Endometrial microvascular endothelial cells (primary cell): ENCODE data around the gene USP35. TPM values are rescaled to one million over a fixed set of nuclear protein-coding genes. Genes with fewer than 3 reads are reported as not detected.

ENCODE experiments used
- in situ Hi-C: cut with HindIII; loops from 2 replicates; pipeline ENCODE4 v1.10.0; 2017; ENCODE audit warnings: low sequenced_read_pairs, low pct_unique_long_range_greater_than_20kb; ENCODE audit errors: inconsistent ontology term
- total RNA-seq: library from RNA; depleted of rRNA; stranded (reverse); fragments of >200 nt; gene quantifications from one replicate; pipeline ENCODE4 v1.2.3, GENCODE V29; 2015; ENCODE audit errors: inconsistent ontology term

Gene USP35
- total RNA-seq, 1 donor from 2014 or later: 7.9 TPM

DNA sequence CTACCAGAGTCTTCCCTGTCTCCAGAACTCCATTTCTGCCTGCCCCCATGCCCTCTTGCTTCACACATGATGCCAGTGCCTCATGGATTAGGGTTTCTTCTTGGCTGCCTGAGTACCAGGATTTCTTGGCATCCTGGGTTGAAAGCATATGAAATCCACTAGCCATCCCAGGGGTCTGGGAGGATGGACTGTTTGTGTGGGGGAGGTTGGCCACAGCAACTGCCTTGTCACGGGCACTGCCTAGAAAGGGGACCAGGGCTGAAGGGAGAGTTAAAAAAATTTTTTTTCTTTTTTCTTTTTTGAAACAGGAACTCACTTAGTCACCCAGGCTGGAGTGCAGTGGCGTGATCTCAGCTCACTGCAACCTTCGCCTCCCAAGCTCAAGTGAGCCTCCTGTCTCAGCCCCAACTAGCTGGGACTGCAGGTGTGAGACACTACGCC is 4.2 kb downstream of the USP35 start:
- in situ Hi-C loops: no loop called here

DNA sequence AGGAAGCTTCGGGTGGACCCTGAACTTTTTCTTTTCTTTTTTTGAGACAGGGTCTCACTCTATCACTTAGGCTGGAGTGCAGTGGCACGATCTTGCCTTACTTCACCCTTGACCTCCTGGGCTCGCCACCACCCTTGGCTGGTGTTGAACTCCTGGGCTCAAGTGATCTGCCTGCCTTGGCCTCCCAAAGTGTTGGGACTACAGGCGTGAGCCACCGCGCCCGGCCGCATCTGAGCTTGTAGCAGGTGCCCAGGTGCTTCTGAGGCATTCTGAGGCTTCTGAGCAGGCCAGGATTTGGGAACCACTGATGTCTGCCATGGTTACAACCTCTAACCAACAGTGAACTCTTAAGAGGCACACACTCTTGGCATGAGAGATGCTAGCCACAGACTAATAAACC is 5.1 kb downstream of the USP35 start:
- in situ Hi-C loops: no loop called here

DNA sequence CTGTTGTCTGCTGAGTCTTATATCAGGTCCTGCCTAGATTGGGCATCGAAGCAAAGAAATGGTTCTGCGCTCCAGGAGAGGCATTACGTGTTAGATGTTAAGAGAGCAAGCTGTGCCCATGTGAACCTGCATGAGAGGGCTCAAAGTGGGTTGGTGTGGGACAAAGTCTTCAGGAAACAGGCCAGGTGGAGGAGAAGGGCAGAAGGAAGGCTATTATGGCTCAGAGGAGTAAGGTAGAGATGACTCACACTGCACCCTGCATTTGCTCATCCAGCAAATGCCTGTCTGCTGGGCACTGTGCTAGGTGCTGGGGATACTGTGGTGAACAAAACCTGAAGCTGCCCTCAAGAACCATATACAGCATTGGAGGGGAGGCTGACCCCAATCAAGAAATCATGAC is 5.8 kb downstream of the USP35 start:
- in situ Hi-C loops: no loop called here

DNA sequence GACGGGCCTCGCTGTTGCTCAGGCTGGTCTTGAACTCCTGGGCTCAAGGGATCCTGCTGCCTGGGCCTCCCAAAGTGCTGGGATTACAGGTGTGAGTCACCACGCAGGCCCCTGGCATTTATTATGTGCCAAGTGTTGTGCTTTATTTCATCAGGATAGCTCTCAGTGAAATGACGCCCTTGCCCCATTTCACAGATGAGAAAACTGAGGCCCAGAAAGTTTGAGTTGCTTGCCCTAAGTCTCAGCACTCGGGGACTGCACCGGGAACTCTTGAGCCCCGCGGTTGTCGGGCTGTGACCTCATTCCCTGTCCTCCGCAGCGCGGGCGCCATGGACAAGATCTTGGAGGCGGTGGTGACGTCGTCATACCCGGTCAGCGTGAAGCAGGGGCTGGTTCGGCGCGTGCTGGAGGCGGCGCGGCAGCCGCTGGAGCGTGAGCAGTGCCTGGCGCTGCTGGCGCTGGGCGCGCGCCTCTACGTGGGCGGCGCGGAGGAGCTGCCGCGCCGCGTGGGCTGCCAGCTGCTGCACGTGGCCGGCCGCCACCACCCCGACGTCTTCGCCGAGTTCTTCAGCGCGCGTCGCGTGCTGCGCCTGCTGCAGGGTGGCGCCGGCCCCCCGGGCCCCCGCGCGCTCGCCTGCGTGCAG is 7.3 kb downstream of the USP35 start:
- in situ Hi-C loops: no loop called here

DNA sequence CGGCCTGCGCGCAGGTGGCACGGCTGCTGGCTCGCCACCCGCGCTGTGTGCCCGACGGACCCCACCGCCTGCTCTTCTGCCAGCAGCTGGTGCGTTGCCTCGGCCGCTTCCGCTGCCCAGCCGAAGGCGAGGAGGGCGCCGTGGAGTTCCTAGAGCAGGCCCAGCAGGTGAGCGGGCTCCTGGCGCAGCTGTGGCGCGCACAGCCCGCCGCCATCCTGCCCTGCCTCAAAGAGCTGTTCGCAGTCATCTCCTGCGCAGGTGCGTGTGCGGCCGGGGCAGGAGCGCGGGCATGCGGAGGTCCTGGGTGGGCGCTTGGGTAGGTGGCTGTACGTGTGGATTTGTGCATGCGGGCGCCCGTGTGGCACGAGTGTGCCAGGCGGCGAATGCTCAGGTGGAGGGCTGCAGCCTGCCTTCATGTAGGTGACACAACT is 8.0 kb downstream of the USP35 start:
- in situ Hi-C loops: no loop called here

DNA sequence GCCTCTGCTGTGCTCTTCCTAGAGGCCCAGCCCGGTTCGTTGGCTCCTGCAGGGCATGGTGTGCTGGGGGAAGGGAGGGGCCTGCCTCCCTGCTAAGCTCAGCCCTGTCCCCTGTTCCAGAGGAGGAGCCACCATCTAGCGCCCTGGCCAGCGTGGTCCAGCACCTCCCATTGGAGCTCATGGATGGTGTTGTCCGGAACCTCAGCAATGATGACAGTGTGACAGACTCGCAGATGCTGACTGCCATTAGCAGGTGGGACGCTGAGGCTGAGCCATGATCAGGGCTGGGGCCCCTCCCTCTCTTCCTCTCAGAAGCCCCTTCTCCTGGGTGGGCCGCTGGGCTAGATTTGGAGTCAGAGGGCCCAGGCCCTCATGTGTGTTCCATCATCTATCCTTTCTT is 9.1 kb downstream of the USP35 start:
- in situ Hi-C loops: no loop called here

DNA sequence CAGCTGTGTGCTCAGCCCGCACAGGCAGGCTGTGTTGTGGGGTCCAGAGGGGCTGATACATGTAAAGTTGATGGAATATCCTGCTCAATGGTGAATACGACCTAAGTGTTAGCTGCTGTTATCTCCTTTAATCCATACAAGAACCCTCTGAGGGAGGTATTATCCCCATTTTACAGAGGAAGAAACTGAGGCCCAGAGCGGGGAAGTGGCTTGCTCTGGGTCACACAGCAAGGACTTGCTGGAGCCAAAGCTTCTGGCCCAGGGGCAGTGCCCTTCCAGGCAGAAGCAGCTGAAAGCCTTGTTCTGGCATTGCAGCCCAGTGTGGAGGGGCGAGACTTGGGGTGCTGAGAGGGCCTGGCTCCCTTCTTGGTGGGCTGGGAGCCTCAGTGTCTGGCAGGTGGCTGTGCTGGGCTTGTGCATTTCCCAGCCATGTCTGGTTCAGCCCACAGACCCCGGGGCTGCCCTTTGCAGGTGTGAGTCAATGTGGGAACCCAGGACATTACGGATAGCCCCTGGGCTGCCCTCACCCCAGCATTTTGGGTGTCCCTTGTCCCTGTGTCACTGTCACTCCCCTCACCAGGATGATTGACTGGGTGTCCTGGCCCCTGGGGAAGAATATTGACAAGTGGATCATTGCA is 10.4 kb downstream of the USP35 start:
- in situ Hi-C loops: no loop called here

DNA sequence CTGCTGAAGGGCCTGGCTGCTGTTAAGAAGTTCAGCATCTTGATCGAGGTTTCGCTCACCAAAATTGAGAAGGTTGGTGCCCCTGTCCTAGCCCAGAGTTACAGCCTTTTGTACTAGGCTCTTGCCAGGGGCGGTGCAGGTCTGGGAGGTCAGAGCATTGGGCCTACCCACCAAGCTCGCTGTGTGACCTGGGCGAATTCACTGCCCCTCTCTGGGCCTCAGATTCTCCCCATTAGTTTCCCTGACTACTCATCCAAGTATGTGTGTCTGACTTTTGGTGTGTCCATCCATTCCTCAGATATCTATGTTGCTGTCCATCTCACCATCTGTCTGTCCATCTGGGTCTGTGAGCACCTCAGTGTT is 10.9 kb downstream of the USP35 start:
- in situ Hi-C loops: no loop called here

DNA sequence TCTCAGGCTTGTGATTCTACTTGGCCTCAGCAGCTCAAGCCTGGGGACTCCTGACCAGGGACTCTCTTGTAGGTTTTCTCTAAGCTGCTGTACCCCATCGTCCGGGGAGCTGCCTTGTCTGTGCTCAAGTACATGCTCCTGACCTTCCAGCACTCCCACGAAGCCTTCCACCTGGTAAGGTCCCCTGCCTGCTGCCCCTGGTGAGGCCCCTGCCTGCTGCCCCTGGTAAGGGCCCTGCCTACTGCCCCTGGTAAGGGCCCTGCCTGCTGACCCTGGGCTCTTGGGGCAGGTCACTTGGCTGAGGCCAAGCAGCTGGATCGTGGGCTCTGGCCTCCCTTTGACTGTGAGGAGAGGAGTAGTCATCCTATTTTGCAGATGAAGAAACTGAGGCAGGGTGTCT is 11.3 kb downstream of the USP35 start:
- in situ Hi-C loops: no loop called here

DNA sequence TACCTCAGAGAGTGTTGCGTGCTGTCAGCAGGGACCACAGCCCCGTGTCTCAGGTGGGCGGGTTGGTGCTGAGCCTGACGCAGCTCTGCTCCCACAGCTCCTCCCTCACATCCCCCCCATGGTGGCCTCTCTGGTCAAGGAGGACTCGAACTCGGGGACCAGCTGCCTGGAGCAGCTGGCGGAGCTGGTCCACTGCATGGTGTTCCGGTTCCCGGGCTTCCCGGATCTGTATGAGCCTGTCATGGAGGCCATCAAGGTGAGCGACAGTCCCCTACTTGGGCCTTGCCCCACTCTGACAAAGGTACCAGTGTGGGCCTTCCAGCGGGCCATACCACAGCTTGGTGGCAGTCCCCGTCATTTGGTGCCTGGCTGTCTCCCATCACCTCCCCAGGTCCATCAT is 11.8 kb downstream of the USP35 start:
- in situ Hi-C loops: no loop called here

DNA sequence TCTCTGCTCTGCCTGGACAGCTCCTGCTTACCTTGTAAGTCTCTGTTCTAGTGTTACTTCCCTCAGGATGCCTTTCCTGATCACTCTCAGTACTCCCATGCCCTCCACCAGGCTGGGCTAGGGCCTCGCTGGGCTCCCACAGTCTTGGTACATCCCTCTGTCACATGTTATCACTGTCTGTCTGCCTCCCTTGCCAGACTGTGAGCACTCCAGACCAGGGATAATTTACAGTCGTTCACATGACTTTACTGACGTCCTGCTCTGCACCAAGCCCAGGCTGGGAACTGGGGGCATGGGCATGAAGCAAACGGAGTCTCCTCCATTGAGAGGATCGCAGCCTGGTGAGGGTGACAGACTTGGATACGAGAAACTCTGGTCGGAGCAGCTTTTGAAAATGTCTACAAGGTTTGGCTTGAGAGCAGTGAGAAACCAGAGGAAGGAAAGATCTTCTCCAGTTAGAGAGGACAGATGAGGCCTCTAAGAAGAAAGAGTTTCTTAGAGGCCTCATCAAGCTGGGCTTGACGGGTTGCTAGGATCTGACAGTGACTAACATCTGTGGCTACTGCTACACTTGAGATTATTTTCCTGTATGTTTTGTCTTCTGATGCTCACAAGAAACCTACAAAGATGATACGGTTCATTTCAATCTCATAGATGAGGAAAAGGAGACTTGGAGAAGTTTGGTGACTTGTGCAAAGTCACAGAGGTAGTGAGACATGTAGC is 12.5 kb downstream of the USP35 start:
- in situ Hi-C loops: no loop called here

DNA sequence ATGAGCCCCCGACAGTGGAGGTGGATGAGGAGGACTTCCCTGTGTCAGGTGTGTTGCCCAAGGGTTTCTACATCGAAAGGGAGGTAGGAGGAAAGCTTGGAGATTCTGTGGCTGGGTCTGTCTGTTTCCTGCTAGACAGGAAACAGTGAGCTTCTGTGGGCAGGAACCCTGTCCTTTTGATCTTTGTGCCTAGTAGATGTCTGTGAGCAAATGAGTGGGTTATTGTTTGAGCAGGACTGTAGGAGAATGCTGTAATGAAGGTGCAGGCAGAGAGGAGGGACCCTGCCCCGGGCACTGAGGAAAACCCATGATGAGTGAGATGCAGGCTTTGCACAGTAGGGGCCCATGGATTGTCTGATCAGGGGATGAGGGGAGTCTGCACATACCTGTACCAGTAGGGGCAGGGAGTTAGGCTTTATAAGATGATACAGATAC is 14.0 kb downstream of the USP35 start:
- in situ Hi-C loops: no loop called here

DNA sequence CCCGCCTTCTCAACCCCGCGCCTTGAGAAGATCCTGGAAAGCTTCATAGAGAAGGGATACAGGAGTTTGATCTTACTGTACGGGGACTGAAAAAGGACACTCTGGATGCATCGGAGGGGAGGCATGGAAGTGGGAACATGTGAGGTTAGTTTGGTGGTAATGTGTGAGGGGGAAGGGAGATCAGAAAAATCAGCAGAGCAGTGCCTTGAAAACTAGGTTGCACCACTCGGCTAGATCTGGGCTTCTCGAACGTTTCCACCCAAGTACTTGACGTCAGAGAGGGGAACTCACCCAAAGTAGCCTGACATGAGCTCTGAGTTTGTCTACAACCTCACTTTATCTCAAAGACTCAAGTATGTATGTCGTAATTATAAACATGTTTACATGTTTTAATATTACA is 14.5 kb downstream of the USP35 start:
- in situ Hi-C loops: no loop called here

DNA sequence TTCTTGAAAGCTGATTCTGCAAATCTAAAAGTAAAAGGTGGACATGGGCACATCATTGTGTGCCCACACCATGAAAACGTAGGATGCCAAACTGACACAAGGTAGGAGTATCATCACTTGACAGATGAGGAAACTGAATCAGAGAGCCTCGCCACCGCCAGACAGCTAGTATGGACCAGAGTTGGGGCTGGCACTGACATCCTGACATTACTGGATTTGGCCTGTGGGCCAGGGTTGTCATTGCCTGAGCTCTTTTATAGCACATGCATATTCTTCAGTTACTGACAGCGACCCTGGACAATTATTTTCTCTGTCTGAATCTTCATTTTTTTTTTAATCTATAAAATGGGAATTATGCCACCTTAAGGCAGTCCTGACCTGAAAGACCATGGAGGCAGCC is 16.5 kb downstream of the USP35 start:
- in situ Hi-C loops: no loop called here

DNA sequence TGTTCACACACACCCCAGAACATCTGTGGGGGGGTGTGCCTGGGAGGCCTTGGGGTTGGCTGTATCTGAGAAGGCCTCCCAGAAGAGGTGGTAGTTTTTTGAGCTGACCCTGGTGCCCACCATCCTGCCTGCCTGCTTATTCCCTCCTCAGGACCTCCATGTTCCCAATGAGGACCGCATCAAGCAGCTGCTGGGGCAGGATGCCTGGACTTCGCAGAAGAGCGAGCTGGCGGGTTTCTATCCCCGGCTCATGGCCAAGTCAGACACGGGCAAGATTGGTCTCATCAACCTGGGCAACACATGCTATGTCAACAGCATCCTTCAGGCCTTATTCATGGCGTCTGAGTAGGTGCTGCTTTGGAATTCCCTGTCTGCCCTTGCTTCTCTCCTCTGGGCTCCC is 17.0 kb downstream of the USP35 start:
- in situ Hi-C loops: no loop called here

DNA sequence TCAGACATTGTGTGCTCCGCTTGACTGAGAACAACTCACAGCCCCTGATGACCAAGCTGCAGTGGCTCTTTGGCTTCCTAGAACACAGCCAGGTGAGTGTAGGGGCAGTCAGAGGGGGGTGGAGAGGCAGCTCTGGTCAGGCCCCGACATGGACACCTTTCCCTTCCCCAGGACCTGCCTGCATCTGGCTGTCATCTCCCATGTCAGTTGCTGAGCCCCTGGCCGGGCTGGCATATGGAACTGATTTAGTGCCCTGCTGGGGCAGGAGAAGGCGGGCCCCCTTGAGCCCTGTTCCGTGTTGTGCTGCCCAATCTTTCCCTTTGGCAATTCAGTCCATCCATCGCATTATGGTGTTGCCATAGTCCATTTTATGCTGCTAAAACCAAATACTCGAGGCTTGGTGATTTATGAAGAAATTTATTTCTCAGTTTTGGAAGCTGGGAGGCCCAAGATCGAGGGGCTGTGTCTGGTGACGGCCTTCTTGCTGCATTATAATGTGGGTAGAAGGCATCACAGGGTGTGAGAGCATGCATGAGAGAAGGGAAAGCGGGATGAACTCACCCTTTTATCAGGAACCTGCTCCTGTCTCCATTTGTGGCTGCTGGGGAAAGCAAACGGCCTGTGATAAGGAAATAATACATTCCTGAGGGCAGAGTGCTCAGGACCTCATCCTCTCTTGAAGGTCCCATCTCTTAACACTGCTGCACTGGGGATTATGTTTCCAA is 19.0 kb downstream of the USP35 start:
- in situ Hi-C loops: no loop called here

DNA sequence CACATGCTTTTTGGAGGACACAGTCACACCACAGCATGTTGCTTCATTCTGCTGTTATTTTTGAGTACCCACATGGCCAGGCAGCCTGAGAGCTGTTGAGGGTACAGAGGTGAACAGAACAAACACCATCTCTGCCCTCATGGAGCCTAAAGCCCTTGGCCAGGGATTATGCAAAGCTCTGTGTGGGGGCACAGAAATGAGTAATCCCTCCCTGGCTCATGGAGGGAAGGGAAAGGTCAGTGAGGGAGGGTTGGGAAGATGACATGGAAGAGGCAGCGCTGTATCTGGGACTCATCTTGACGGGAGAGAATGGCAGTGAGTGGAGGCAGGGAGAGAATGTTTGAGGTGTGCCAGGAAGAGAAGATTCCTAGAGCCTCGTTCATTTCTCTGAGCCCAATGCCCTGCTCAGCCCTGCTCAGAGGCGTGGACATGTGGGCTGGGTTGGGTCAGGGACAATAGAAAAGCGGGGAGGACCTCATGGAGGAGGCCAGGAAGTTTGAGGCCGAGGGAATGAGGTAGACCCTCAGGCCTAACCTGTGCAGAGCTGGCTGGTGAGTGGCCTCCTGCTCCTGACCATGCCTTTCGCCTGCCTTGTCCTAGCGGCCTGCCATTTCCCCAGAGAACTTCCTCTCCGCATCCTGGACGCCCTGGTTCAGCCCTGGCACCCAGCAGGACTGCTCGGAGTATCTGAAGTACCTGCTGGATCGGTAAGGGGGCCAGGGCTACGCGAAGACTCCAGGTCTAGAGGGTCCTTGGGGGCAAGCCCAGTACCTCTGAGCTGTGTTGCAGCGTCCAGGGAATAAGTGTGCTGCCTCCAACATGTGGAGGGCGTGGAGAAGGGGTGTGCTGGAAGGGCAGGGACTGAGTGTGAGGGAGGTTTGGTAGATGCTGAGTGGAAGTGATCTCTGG is 19.8 kb downstream of the USP35 start:
- in situ Hi-C loops: no loop called here

DNA sequence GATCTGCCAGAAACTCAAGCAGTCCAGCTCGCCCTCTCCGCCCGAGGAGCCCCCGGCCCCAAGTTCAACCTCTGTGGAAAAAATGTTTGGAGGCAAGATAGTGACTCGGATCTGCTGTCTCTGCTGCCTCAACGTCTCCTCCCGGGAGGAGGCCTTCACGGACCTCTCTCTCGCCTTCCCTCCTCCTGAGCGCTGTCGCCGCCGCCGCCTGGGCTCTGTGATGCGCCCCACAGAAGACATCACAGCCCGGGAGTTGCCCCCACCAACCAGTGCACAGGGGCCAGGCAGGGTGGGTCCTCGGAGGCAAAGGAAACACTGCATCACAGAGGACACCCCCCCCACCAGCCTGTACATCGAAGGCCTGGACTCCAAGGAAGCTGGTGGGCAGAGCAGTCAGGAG is 20.8 kb downstream of the USP35 start:
- in situ Hi-C loops: no loop called here
